MCF 10A (cell line): ENCODE data around the gene CXCL12. TPM values are rescaled to one million over a fixed set of nuclear protein-coding genes. Genes with fewer than 3 reads are reported as not detected.

ENCODE experiments used
- BruUV-seq: library from RNA; stranded (reverse); fragments of 400-500 nt; replicated peaks from 2 replicates; lab custom pipeline; 2021; lab: Mats Ljungman, UMichigan
- CTCF ChIA-PET: fragments of 300-600 bp; sonication (Branson Sonifier 250); formaldehyde crosslinking; extraction: SDS; loops from one replicate; lab custom pipeline; 2021; ENCODE audit warnings: antibody characterized with exemption, inconsistent platforms; lab: Yijun Ruan, JAX
- POLR2A ChIA-PET: fragments of 300-600, 350-650 bp; sonication (Branson Sonifier 250); formaldehyde crosslinking; extraction: SDS; loops from one replicate; lab custom pipeline; 2020; ENCODE audit warnings: antibody characterized with exemption, inconsistent platforms; lab: Yijun Ruan, JAX
- DNase-seq: peaks from one replicate; pipeline ENCODE4 v3.0.0-alpha.2; 2018; ENCODE audit not compliant: unreplicated experiment
- H3K27ac Mint-ChIP-seq: one replicate; pipeline ENCODE4 v1.8.0; 2022; ENCODE audit warnings: mild to moderate bottlenecking, low read depth, mixed read lengths; ENCODE audit not compliant: unreplicated experiment
- H3K27me3 Mint-ChIP-seq: one replicate; pipeline ENCODE4 v1.8.0; 2022; ENCODE audit warnings: mixed read lengths; ENCODE audit not compliant: insufficient read depth, unreplicated experiment
- H3K36me3 Mint-ChIP-seq: one replicate; pipeline ENCODE4 v1.8.0; 2022; ENCODE audit warnings: mild to moderate bottlenecking, moderate library complexity, mixed read lengths; ENCODE audit not compliant: insufficient read depth, unreplicated experiment
- H3K4me1 Mint-ChIP-seq: one replicate; pipeline ENCODE4 v1.8.0; 2022; ENCODE audit warnings: mixed read lengths; ENCODE audit not compliant: insufficient read depth, unreplicated experiment
- H3K4me3 Mint-ChIP-seq: one replicate; pipeline ENCODE4 v1.8.0; 2022; ENCODE audit warnings: mild to moderate bottlenecking, moderate library complexity, mixed read lengths; ENCODE audit not compliant: unreplicated experiment
- H3K9me3 Mint-ChIP-seq: one replicate; pipeline ENCODE4 v1.8.0; 2022; ENCODE audit warnings: mixed read lengths; ENCODE audit not compliant: unreplicated experiment
- intact Hi-C: fragments of 100-400 bp; cut with micrococcal nuclease; formaldehyde crosslinking; loops from 2 replicates; pipeline ENCODE4 v1.14.1; 2022
- total RNA-seq: library from RNA; stranded (reverse); gene quantifications from 2 replicates; pipeline ENCODE4 v1.2.3, GENCODE V29; 2022
- TF ChIP-seq, protein P1 (sequence below): fragments of 200-600 bp; IDR thresholded peaks from one replicate; pipeline ENCODE4 v1.8.0; 2022; ENCODE audit warnings: antibody characterized with exemption, mild to moderate bottlenecking; ENCODE audit not compliant: unreplicated experiment

The CXCL12 gene
- total RNA-seq, 1 experiment from 2014 or later = not detected

GRCh38 chr10:44372181-44372580 lies 12.7 kb downstream of the CXCL12 start:
- Mint-ChIP-seq H3K27ac (no peak overlapping the region), H3K4me3 (no peak overlapping the region), H3K4me1 (no peaks in the 10 kb centered on the region), H3K36me3 (no peaks in the 10 kb centered on the region), H3K27me3 (peaks cover 40% of the 10 kb centered on the region), H3K9me3 (no peaks in the 10 kb centered on the region)
- CTCF ChIA-PET = interaction anchor here (0.7 kb wide), 1 partner anchor 294 kb away, joined by 3 read pairs; no protein-coding TSS in a partner anchor
- intact Hi-C loops = no loop called here
- POLR2A ChIA-PET = no interaction called here
- TF ChIP-seq, protein P1, sequence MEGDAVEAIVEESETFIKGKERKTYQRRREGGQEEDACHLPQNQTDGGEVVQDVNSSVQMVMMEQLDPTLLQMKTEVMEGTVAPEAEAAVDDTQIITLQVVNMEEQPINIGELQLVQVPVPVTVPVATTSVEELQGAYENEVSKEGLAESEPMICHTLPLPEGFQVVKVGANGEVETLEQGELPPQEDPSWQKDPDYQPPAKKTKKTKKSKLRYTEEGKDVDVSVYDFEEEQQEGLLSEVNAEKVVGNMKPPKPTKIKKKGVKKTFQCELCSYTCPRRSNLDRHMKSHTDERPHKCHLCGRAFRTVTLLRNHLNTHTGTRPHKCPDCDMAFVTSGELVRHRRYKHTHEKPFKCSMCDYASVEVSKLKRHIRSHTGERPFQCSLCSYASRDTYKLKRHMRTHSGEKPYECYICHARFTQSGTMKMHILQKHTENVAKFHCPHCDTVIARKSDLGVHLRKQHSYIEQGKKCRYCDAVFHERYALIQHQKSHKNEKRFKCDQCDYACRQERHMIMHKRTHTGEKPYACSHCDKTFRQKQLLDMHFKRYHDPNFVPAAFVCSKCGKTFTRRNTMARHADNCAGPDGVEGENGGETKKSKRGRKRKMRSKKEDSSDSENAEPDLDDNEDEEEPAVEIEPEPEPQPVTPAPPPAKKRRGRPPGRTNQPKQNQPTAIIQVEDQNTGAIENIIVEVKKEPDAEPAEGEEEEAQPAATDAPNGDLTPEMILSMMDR = no peak
- BruUV-seq = no TSS peak
- DNase-seq = no peak

- POLR2A ChIA-PET = no interaction called here
- no peak for DNase-seq
- TF ChIP-seq, protein P1 = no peak
- CTCF ChIA-PET = no interaction called here
- H3K27ac Mint-ChIP-seq = no peak overlapping the region
- H3K9me3 Mint-ChIP-seq = no peaks in the 10 kb centered on the region
- H3K27me3 Mint-ChIP-seq = peaks cover 51% of the 10 kb centered on the region
- no peaks in the 10 kb centered on the region for H3K36me3 Mint-ChIP-seq
- H3K4me3 Mint-ChIP-seq = no peak overlapping the region
- intact Hi-C loops = no loop called here
- no peaks in the 10 kb centered on the region for H3K4me1 Mint-ChIP-seq
- no TSS peak for BruUV-seq
These were observed 14.1 kb downstream of the CXCL12 start for GRCh38 chr10:44370731-44371248.

DNA sequence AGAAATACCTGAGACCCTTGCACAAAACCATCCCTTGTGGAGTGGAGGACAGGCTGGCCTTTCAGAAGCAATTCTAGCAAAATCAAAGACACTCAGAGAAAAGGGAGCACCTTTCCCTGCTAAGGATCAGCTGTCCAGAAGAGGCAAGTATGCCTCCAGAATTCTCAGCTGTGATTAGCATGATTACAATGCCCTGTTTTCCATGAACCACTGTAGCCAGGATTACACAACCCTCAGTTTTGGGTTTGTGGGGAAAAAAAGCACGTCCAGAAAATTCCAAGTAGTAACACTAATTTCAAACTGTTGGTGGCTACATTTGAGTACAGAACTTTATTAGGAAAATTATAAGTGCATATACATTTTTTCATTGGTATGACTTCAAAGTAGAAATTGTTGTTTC lies 15.0 kb downstream of the CXCL12 start:
- H3K36me3 Mint-ChIP-seq = no peaks in the 10 kb centered on the region
- intact Hi-C loops = no loop called here
- BruUV-seq = no TSS peak
- TF ChIP-seq, protein P1 = no peak
- H3K4me3 Mint-ChIP-seq = no peak overlapping the region
- DNase-seq = no peak
- ChIA-PET CTCF (no interaction called here), POLR2A (no interaction called here)
- peaks cover 60% of the 10 kb centered on the region for H3K27me3 Mint-ChIP-seq
- no peak overlapping the region for H3K27ac Mint-ChIP-seq
- H3K4me1 Mint-ChIP-seq = no peaks in the 10 kb centered on the region
- no peaks in the 10 kb centered on the region for H3K9me3 Mint-ChIP-seq

DNA sequence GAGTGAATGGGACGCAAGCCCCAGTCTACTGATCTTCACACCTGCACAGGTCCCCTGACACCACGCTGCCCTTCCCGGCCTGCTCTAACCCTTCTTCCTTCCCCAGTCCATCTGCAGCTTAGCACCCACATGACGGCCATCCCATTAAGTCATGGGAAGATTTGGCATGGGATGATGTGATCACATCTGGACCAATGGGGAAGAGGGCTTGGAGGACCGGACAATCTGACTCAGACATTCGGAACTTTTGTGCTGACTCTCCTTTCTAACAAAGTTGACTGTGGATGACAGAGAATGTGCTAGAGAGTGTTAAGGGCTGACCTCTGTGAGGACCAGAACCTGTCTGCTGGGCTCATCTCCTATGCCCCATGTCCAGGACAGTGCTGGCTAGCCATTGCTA lies 15.6 kb downstream of the CXCL12 start:
- Mint-ChIP-seq H3K27ac (no peak overlapping the region), H3K36me3 (no peaks in the 10 kb centered on the region), H3K4me3 (no peak overlapping the region), H3K9me3 (no peaks in the 10 kb centered on the region), H3K4me1 (no peaks in the 10 kb centered on the region), H3K27me3 (peaks cover 60% of the 10 kb centered on the region)
- TF ChIP-seq, protein P1 = no peak
- no peak for DNase-seq
- POLR2A ChIA-PET = no interaction called here
- no TSS peak for BruUV-seq
- intact Hi-C loops = no loop called here
- CTCF ChIA-PET = no interaction called here
